Caco-2 (cell line): ENCODE data around the gene IRGQ. TPM values are rescaled to one million over a fixed set of nuclear protein-coding genes. Genes with fewer than 3 reads are reported as not detected.

ENCODE experiments used
- BruUV-seq: library from RNA; stranded (reverse); fragments of 400-500 nt; replicated peaks from 2 replicates; lab custom pipeline; 2021; lab: Mats Ljungman, UMichigan
- CTCF ChIA-PET: fragments of 300-600 bp; sonication (Branson Sonifier 250); formaldehyde crosslinking; loops from one replicate; lab custom pipeline; 2022; ENCODE audit warnings: antibody characterized with exemption; lab: Charles Lee
- POLR2A ChIA-PET: fragments of 300-600 bp; sonication (Branson Sonifier 250); formaldehyde crosslinking; loops from one replicate; lab custom pipeline; 2022; ENCODE audit warnings: antibody characterized with exemption; lab: Charles Lee
- DNase-seq, 2 experiments: peaks; one replicate each; pipeline versions ENCODE4 v3.0.0 to v3.0.0-alpha.2; 2020 to 2022
- H3K27me3 ChIP-seq: replicated peaks from 2 replicates; pipeline ENCODE4 v1.6.0; 2011; ENCODE audit warnings: low read length; ENCODE audit not compliant: control insufficient read depth, insufficient read depth
- H3K36me3 ChIP-seq: 2 replicates; pipeline ENCODE4 v1.5.1; 2011; ENCODE audit warnings: low read length; ENCODE audit not compliant: control insufficient read depth, insufficient read depth
- H3K4me1 ChIP-seq: fragments of 250-450 bp; sonication (Bioruptor Pico); 2 replicates; pipeline ENCODE4 v1.5.1; 2020; ENCODE audit warnings: mild to moderate bottlenecking
- H3K4me3 ChIP-seq: 2 replicates; pipeline ENCODE4 v1.5.1; 2011; ENCODE audit warnings: low read depth, mild to moderate bottlenecking, control low read depth, low read length
- H3K9me3 ChIP-seq: fragments of 250-450 bp; sonication (Bioruptor Pico); 2 replicates; pipeline ENCODE4 v1.5.1; 2020; ENCODE audit warnings: mild to moderate bottlenecking, moderate library complexity
- H3K27ac Mint-ChIP-seq: one replicate; pipeline ENCODE4 v1.8.0; 2022; ENCODE audit warnings: mixed read lengths; ENCODE audit not compliant: unreplicated experiment
- H3K27me3 Mint-ChIP-seq: one replicate; pipeline ENCODE4 v1.8.0; 2022; ENCODE audit warnings: mixed read lengths; ENCODE audit not compliant: insufficient read depth, unreplicated experiment
- H3K36me3 Mint-ChIP-seq: one replicate; pipeline ENCODE4 v1.8.0; 2022; ENCODE audit warnings: mild to moderate bottlenecking, mixed read lengths; ENCODE audit not compliant: insufficient read depth, unreplicated experiment
- H3K4me1 Mint-ChIP-seq: one replicate; pipeline ENCODE4 v1.8.0; 2022; ENCODE audit warnings: low read depth, mixed read lengths; ENCODE audit not compliant: unreplicated experiment
- H3K4me3 Mint-ChIP-seq: one replicate; pipeline ENCODE4 v1.8.0; 2022; ENCODE audit warnings: mild to moderate bottlenecking, moderate library complexity, mixed read lengths; ENCODE audit not compliant: unreplicated experiment
- H3K9me3 Mint-ChIP-seq: one replicate; pipeline ENCODE4 v1.8.0; 2022; ENCODE audit warnings: mixed read lengths; ENCODE audit not compliant: unreplicated experiment
- intact Hi-C: fragments of 100-400 bp; cut with micrococcal nuclease; formaldehyde crosslinking; loops from one replicate; pipeline ENCODE4 v1.10.0; 2022; ENCODE audit not compliant: unreplicated experiment
- total RNA-seq: library from RNA; stranded (reverse); gene quantifications from 2 replicates; pipeline ENCODE4 v1.2.3, GENCODE V29; 2022
- TF ChIP-seq, protein P1 (sequence below), 2 experiments: fragments of 200-600 bp in 1 of 2; IDR thresholded peaks; 1 replicate in 1 of 2; 2 replicates in 1 of 2; pipeline versions ENCODE4 v1.5.1 to v1.8.0; 2011 to 2022; ENCODE audit warnings: antibody characterized with exemption in 1 of 2, control low read depth in 1 of 2, inconsistent platforms in 1 of 2, low read depth in 1 of 2, low read length in 1 of 2, mild to moderate bottlenecking in 1 of 2, moderate library complexity in 1 of 2; ENCODE audit not compliant: insufficient read depth in 1 of 2, severe bottlenecking in 1 of 2, unreplicated experiment in 1 of 2

Gene IRGQ
- total RNA-seq, 1 experiment from 2014 or later = 27.7 TPM

GRCh38 chr19:43553656-43554055, 42.3 kb downstream of the IRGQ start:
- intact Hi-C loops = no loop called here
- Histone ChIP-seq H3K36me3 (peaks cover 3% of the 10 kb centered on the region), H3K9me3 (no peaks in the 10 kb centered on the region), H3K4me1 (no peaks in the 10 kb centered on the region), H3K27me3 (no peaks in the 10 kb centered on the region), H3K4me3 (no peak overlapping the region)
- POLR2A ChIA-PET = no interaction called here
- Mint-ChIP-seq H3K27ac (no peak overlapping the region), H3K36me3 (peaks cover 38% of the 10 kb centered on the region), H3K9me3 (no peaks in the 10 kb centered on the region), H3K4me3 (no peak overlapping the region), H3K4me1 (no peaks in the 10 kb centered on the region), H3K27me3 (no peaks in the 10 kb centered on the region)
- no TSS peak for BruUV-seq
- CTCF ChIA-PET = no interaction called here
- DNase-seq = no peak
- TF ChIP-seq, protein P1, sequence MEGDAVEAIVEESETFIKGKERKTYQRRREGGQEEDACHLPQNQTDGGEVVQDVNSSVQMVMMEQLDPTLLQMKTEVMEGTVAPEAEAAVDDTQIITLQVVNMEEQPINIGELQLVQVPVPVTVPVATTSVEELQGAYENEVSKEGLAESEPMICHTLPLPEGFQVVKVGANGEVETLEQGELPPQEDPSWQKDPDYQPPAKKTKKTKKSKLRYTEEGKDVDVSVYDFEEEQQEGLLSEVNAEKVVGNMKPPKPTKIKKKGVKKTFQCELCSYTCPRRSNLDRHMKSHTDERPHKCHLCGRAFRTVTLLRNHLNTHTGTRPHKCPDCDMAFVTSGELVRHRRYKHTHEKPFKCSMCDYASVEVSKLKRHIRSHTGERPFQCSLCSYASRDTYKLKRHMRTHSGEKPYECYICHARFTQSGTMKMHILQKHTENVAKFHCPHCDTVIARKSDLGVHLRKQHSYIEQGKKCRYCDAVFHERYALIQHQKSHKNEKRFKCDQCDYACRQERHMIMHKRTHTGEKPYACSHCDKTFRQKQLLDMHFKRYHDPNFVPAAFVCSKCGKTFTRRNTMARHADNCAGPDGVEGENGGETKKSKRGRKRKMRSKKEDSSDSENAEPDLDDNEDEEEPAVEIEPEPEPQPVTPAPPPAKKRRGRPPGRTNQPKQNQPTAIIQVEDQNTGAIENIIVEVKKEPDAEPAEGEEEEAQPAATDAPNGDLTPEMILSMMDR (IDR thresholded peaks at IDR 0.05; ENCODE audit: insufficient read depth in 1 of 2, low read depth in 1 of 2, low read length in 1 of 2, severe bottlenecking in 1 of 2, unreplicated experiment in 1 of 2) = no peak

- Histone ChIP-seq H3K36me3 (peaks cover 3% of the 10 kb centered on the region), H3K27me3 (no peaks in the 10 kb centered on the region), H3K9me3 (no peaks in the 10 kb centered on the region), H3K4me1 (no peaks in the 10 kb centered on the region), H3K4me3 (no peak overlapping the region)
- Mint-ChIP-seq H3K4me3 (no peak overlapping the region), H3K4me1 (no peaks in the 10 kb centered on the region), H3K27me3 (no peaks in the 10 kb centered on the region), H3K9me3 (no peaks in the 10 kb centered on the region), H3K27ac (no peak overlapping the region), H3K36me3 (peaks cover 39% of the 10 kb centered on the region)
- TF ChIP-seq, protein P1 (IDR thresholded peaks at IDR 0.05; ENCODE audit: insufficient read depth in 1 of 2, low read depth in 1 of 2, low read length in 1 of 2, severe bottlenecking in 1 of 2, unreplicated experiment in 1 of 2) = no peak
- BruUV-seq = no TSS peak
- intact Hi-C loops = no loop called here
- DNase-seq = no peak
- CTCF ChIA-PET = no interaction called here
- POLR2A ChIA-PET = no interaction called here
Measured at GRCh38 chr19:43552616-43553015, 43.3 kb downstream of the IRGQ start.

GRCh38 chr19:43552198-43552450, 43.8 kb downstream of the IRGQ start:
- POLR2A ChIA-PET = no interaction called here
- Histone ChIP-seq H3K27me3 (no peaks in the 10 kb centered on the region), H3K4me1 (no peaks in the 10 kb centered on the region), H3K36me3 (peaks cover 3% of the 10 kb centered on the region), H3K4me3 (no peak overlapping the region), H3K9me3 (no peaks in the 10 kb centered on the region)
- Mint-ChIP-seq H3K36me3 (peaks cover 44% of the 10 kb centered on the region), H3K9me3 (no peaks in the 10 kb centered on the region), H3K27me3 (no peaks in the 10 kb centered on the region), H3K27ac (no peak overlapping the region), H3K4me3 (no peak overlapping the region), H3K4me1 (no peaks in the 10 kb centered on the region)
- CTCF ChIA-PET = no interaction called here
- DNase-seq = no peak
- intact Hi-C loops = no loop called here
- TF ChIP-seq, protein P1 (IDR thresholded peaks at IDR 0.05; ENCODE audit: insufficient read depth in 1 of 2, low read depth in 1 of 2, low read length in 1 of 2, severe bottlenecking in 1 of 2, unreplicated experiment in 1 of 2) = no peak
- BruUV-seq = no TSS peak
